ENCODE measurements around the gene PEAK1. TPM values are rescaled to one million over a fixed set of nuclear protein-coding genes. Genes with fewer than 3 reads are reported as not detected.

The PEAK1 gene
- total RNA-seq, 1 donor from 2014 or later = 10.2 TPM

- no peak for DNase-seq (ENCODE audit: low read depth)
- H3K36me3 ChIP-seq (ENCODE audit: control insufficient read depth, insufficient read depth, low read length) = no peaks in the 10 kb centered on the region
- no peak overlapping the region for H3K4me3 ChIP-seq (ENCODE audit: low read depth, low read length)
- no peak for TF ChIP-seq CTCF (IDR thresholded peaks at IDR 0.05; ENCODE audit: insufficient read depth, low read length, poor library complexity, severe bottlenecking)
- H3K27me3 ChIP-seq (ENCODE audit: control insufficient read depth, insufficient read depth, low read length) = no peaks in the 10 kb centered on the region
Measured at GRCh38 chr15:77416148-77416455, 3.8 kb downstream of the PEAK1 start.

GRCh38 chr15:77415450-77416147 lies 4.3 kb downstream of the PEAK1 start:
- DNase-seq (ENCODE audit: low read depth) = no peak
- Histone ChIP-seq H3K27me3 (ENCODE audit: control insufficient read depth, insufficient read depth, low read length) (no peaks in the 10 kb centered on the region), H3K36me3 (ENCODE audit: control insufficient read depth, insufficient read depth, low read length) (no peaks in the 10 kb centered on the region), H3K4me3 (ENCODE audit: low read depth, low read length) (no peak overlapping the region)
- no peak for TF ChIP-seq CTCF (IDR thresholded peaks at IDR 0.05; ENCODE audit: insufficient read depth, low read length, poor library complexity, severe bottlenecking)

- H3K4me3 ChIP-seq (ENCODE audit: low read depth, low read length) = no peak overlapping the region
- H3K36me3 ChIP-seq (ENCODE audit: control insufficient read depth, insufficient read depth, low read length) = no peaks in the 10 kb centered on the region
- H3K27me3 ChIP-seq (ENCODE audit: control insufficient read depth, insufficient read depth, low read length) = no peaks in the 10 kb centered on the region
- TF ChIP-seq CTCF (IDR thresholded peaks at IDR 0.05; ENCODE audit: insufficient read depth, low read length, poor library complexity, severe bottlenecking) = no peak
- DNase-seq (ENCODE audit: low read depth) = no peak
Measured at GRCh38 chr15:77414789-77415442, 5.0 kb downstream of the PEAK1 start.

GRCh38 chr15:77413699-77414349 lies 6.1 kb downstream of the PEAK1 start:
- no peak for DNase-seq (ENCODE audit: low read depth)
- H3K36me3 ChIP-seq (ENCODE audit: control insufficient read depth, insufficient read depth, low read length) = no peaks in the 10 kb centered on the region
- H3K4me3 ChIP-seq (ENCODE audit: low read depth, low read length) = no peak overlapping the region
- H3K27me3 ChIP-seq (ENCODE audit: control insufficient read depth, insufficient read depth, low read length) = no peaks in the 10 kb centered on the region
- TF ChIP-seq CTCF (IDR thresholded peaks at IDR 0.05; ENCODE audit: insufficient read depth, low read length, poor library complexity, severe bottlenecking) = no peak

- H3K36me3 ChIP-seq (ENCODE audit: control insufficient read depth, insufficient read depth, low read length) = no peaks in the 10 kb centered on the region
- H3K27me3 ChIP-seq (ENCODE audit: control insufficient read depth, insufficient read depth, low read length) = no peaks in the 10 kb centered on the region
- TF ChIP-seq CTCF (IDR thresholded peaks at IDR 0.05; ENCODE audit: insufficient read depth, low read length, poor library complexity, severe bottlenecking) = no peak
- H3K4me3 ChIP-seq (ENCODE audit: low read depth, low read length) = no peak overlapping the region
- DNase-seq (ENCODE audit: low read depth) = no peak
Measured at GRCh38 chr15:77412972-77413698, 6.8 kb downstream of the PEAK1 start.

Measured in kidney epithelial cell (primary cell).